IMR-90 (cell line): ENCODE measurements around the gene PANK4. TPM values are rescaled to one million over a fixed set of nuclear protein-coding genes. Genes with fewer than 3 reads are reported as not detected.

ENCODE experiments used
- ATAC-seq: fragments of 200-7000 bp; cut with Tn5 transposase; 2 replicates; pipeline ENCODE4 v1.9.1; 2020; ENCODE audit warnings: low read depth, mild to moderate bottlenecking, moderate library complexity
- BruUV-seq: library from RNA; stranded (reverse); fragments of 400-500 nt; replicated peaks from 2 replicates; lab custom pipeline; 2021; lab: Mats Ljungman, UMichigan
- CTCF ChIA-PET: fragments of 300-600 bp; formaldehyde crosslinking; extraction: SDS; loops from one replicate; lab custom pipeline; 2021; ENCODE audit warnings: antibody characterized with exemption; lab: Yijun Ruan, JAX
- POLR2A ChIA-PET: fragments of 300-600 bp; sonication (Branson Sonifier 250); formaldehyde crosslinking; loops from one replicate; lab custom pipeline; 2022; ENCODE audit warnings: antibody characterized with exemption; ENCODE audit not compliant: unreplicated experiment; lab: Charles Lee
- DNase-seq: peaks from one replicate; pipeline ENCODE4 v3.0.0; 2013
- H2AFZ ChIP-seq: replicated peaks from 2 replicates; pipeline ENCODE3; 2013; ENCODE audit warnings: low read length, mild to moderate bottlenecking; ENCODE audit not compliant: poor library complexity
- H2AK5ac ChIP-seq: 2 replicates; pipeline ENCODE4 v1.6.1; 2013; ENCODE audit warnings: low read depth, low read length, inconsistent platforms
- H2AK9ac ChIP-seq: replicated peaks from 2 replicates; pipeline ENCODE3; 2013; ENCODE audit warnings: mild to moderate bottlenecking, low read depth, low read length, moderate library complexity; ENCODE audit not compliant: poor library complexity
- H2BK120ac ChIP-seq: 2 replicates; pipeline ENCODE4 v1.6.1; 2013; ENCODE audit warnings: low read depth, low read length, inconsistent platforms
- H2BK15ac ChIP-seq: 3 replicates; pipeline ENCODE4 v1.6.1; 2013; ENCODE audit warnings: low read depth, low read length, inconsistent platforms
- H2BK20ac ChIP-seq: 2 replicates; pipeline ENCODE4 v1.6.1; 2013; ENCODE audit warnings: low read depth, mild to moderate bottlenecking, inconsistent platforms, low read length, moderate library complexity
- H2BK5ac ChIP-seq: 2 replicates; pipeline ENCODE4 v1.6.1; 2013; ENCODE audit warnings: mild to moderate bottlenecking, low read depth, low read length, inconsistent platforms; ENCODE audit not compliant: poor library complexity, severe bottlenecking
- H3K14ac ChIP-seq: replicated peaks from 2 replicates; pipeline ENCODE4 v1.6.1; 2013; ENCODE audit warnings: low read depth, low read length, inconsistent platforms
- H3K18ac ChIP-seq: 2 replicates; pipeline ENCODE4 v1.6.1; 2013; ENCODE audit warnings: low read depth, low read length, control low read depth
- H3K23ac ChIP-seq: 2 replicates; pipeline ENCODE4 v1.6.1; 2013; ENCODE audit warnings: low read depth, low read length, inconsistent platforms
- H3K27ac ChIP-seq: 2 replicates; pipeline ENCODE4 v1.5.1; 2013; ENCODE audit warnings: mild to moderate bottlenecking, control low read depth, low read length; ENCODE audit not compliant: insufficient read depth
- H3K27me3 ChIP-seq: 2 replicates; pipeline ENCODE4 v1.6.1; 2013; ENCODE audit warnings: low read length; ENCODE audit not compliant: control insufficient read depth, insufficient read depth
- H3K36me3 ChIP-seq: 2 replicates; pipeline ENCODE4 v1.6.1; 2013; ENCODE audit warnings: low read length, mixed read lengths; ENCODE audit not compliant: control insufficient read depth, insufficient read depth
- H3K4ac ChIP-seq: 2 replicates; pipeline ENCODE4 v1.6.1; 2013; ENCODE audit warnings: low read depth, low read length, inconsistent platforms
- H3K4me1 ChIP-seq: 2 replicates; pipeline ENCODE4 v1.6.1; 2013; ENCODE audit warnings: low read length, mixed read lengths; ENCODE audit not compliant: control insufficient read depth, insufficient read depth
- H3K4me2 ChIP-seq: 2 replicates; pipeline ENCODE4 v1.6.1; 2013; ENCODE audit warnings: low read depth, mild to moderate bottlenecking, control low read depth, low read length, moderate library complexity
- H3K4me3 ChIP-seq: 2 replicates; pipeline ENCODE4 v1.5.1; 2013; ENCODE audit warnings: low read depth, mild to moderate bottlenecking, control low read depth, low read length, moderate library complexity; ENCODE audit not compliant: insufficient read depth
- H3K56ac ChIP-seq: 2 replicates; pipeline ENCODE4 v1.6.1; 2013; ENCODE audit warnings: low read length, inconsistent platforms; ENCODE audit not compliant: insufficient read depth; ENCODE audit errors: extremely low read depth
- H3K79me1 ChIP-seq, 2 experiments: 2 replicates each; pipeline ENCODE4 v1.6.1; 2013; ENCODE audit warnings: low read length in 2 of 2, inconsistent platforms in 1 of 2, low read depth in 1 of 2
- H3K9ac ChIP-seq: 2 replicates; pipeline ENCODE4 v1.6.1; 2013; ENCODE audit warnings: low read depth, low read length, control low read depth
- H3K9me1 ChIP-seq: 2 replicates; pipeline ENCODE4 v1.6.1; 2013; ENCODE audit warnings: low read length, inconsistent platforms; ENCODE audit not compliant: insufficient read depth
- H3K9me3 ChIP-seq: 2 replicates; pipeline ENCODE4 v1.6.1; 2013; ENCODE audit warnings: low read length; ENCODE audit not compliant: control insufficient read depth, insufficient read depth
- H4K20me1 ChIP-seq: 2 replicates; pipeline ENCODE4 v1.6.1; 2013; ENCODE audit warnings: low read length, inconsistent platforms; ENCODE audit not compliant: insufficient read depth
- H4K5ac ChIP-seq: 2 replicates; pipeline ENCODE4 v1.6.1; 2013; ENCODE audit warnings: mild to moderate bottlenecking, low read depth, low read length, control low read depth
- H4K8ac ChIP-seq, 2 experiments: 2 replicates each; pipeline ENCODE4 v1.6.1; 2013; ENCODE audit warnings: low read depth in 2 of 2, low read length in 2 of 2, control low read depth in 1 of 2, inconsistent platforms in 1 of 2
- H4K91ac ChIP-seq: 2 replicates; pipeline ENCODE4 v1.6.1; 2013; ENCODE audit warnings: low read depth, low read length, inconsistent platforms; ENCODE audit not compliant: insufficient read depth
- BHLHE40 ChIP-seq: fragments of 150-350 bp; IDR thresholded peaks from 2 replicates; pipeline ENCODE4 v1.6.1; 2016; ENCODE audit warnings: mild to moderate bottlenecking, low read depth, low read length
- CEBPB ChIP-seq: IDR thresholded peaks from 2 replicates; pipeline ENCODE4 v1.6.1; 2012; ENCODE audit warnings: low read depth, low read length, improper control_type of control experiment
- CTCF ChIP-seq: conservative IDR thresholded peaks from 2 replicates; pipeline ENCODE4 v1.5.1; 2012; ENCODE audit warnings: mild to moderate bottlenecking, low read depth, low read length, improper control_type of control experiment
- ELK1 ChIP-seq: fragments of 150-350 bp; IDR thresholded peaks from 2 replicates; pipeline ENCODE4 v1.6.1; 2016; ENCODE audit warnings: low read depth, mild to moderate bottlenecking, low read length, moderate library complexity, borderline replicate concordance
- FOS ChIP-seq: fragments of 150-350 bp; IDR thresholded peaks from 2 replicates; pipeline ENCODE4 v1.6.1; 2016; ENCODE audit warnings: low read depth, low read length
- MAFK ChIP-seq: IDR thresholded peaks from 2 replicates; pipeline ENCODE4 v1.6.1; 2012; ENCODE audit warnings: low read depth, low read length, improper control_type of control experiment
- POLR2A ChIP-seq: IDR thresholded peaks from 2 replicates; pipeline ENCODE4 v1.6.1; 2012; ENCODE audit warnings: mild to moderate bottlenecking, low read depth, low read length
- RFX5 ChIP-seq: IDR thresholded peaks from 2 replicates; pipeline ENCODE4 v1.8.0; 2012; ENCODE audit warnings: low read depth, mild to moderate bottlenecking, low read length, moderate library complexity
- SMC3 ChIP-seq: fragments of 150-350 bp; IDR thresholded peaks from 2 replicates; pipeline ENCODE4 v1.6.1; 2016; ENCODE audit warnings: low read depth, mild to moderate bottlenecking, antibody characterized with exemption, low read length, moderate library complexity
- USF2 ChIP-seq: fragments of 150-350 bp; IDR thresholded peaks from 2 replicates; pipeline ENCODE4 v1.6.1; 2017; ENCODE audit warnings: mild to moderate bottlenecking, antibody characterized with exemption, low read length, low read depth
- WGBS, 2 experiments: methylation state at CpG; one replicate each; pipeline versions ENCODE4 v1.1.5 to v1.1.7; 2013; ENCODE audit warnings: missing lambda C conversion rate in 2 of 2; ENCODE audit not compliant: insufficient read length in 1 of 2; ENCODE audit errors: extremely low coverage in 2 of 2; 5-methylcytosine and 5-hydroxymethylcytosine counted together
- dilution Hi-C: fragments of 300-500 bp; cut with HindIII; formaldehyde crosslinking; loops from one replicate; pipeline ENCODE4 v1.14.3; 2018; ENCODE audit warnings: low sequenced_read_pairs; ENCODE audit not compliant: unreplicated experiment
- in situ Hi-C: fragments of 300-500 bp; cut with MboI; formaldehyde crosslinking; loops from 3 replicates; pipeline ENCODE4 v1.14.3; 2019; ENCODE audit warnings: low sequenced_read_pairs, inconsistent platforms, mixed read lengths
- intact Hi-C: fragments of 100-400 bp; cut with micrococcal nuclease; formaldehyde crosslinking; loops from 2 replicates; pipeline ENCODE4 v1.10.0; 2022
- polyA plus RNA-seq, 3 experiments: library from polyadenylated mRNA; depleted of rRNA; stranded (reverse); fragments of >200 nt; gene quantifications; 2 replicates each; pipeline ENCODE4 v1.2.3, GENCODE V29; 2012; ENCODE audit warnings: low replicate concordance in 1 of 3
- total RNA-seq: library from RNA; depleted of rRNA; stranded (reverse); fragments of >200 nt; gene quantifications from 2 replicates; pipeline ENCODE4 v1.2.3, GENCODE V29; 2012

PANK4 gene
- total and polyA plus RNA-seq, 2 of the 4 experiments (the other 2 are of a cell fraction) = 14.0 to 18.5 TPM

GRCh38 chr1:2471159-2471471, 55.3 kb downstream of the PANK4 start:
- Histone ChIP-seq H2AK5ac (no peak overlapping the region), H3K9ac (no peak overlapping the region), H3K4ac (no peak overlapping the region), H3K56ac (no peak overlapping the region), H4K5ac (no peak overlapping the region), H2BK120ac (no peak overlapping the region), H3K36me3 (no peaks in the 10 kb centered on the region), H2AFZ (no peak overlapping the region), H3K4me1 (no peaks in the 10 kb centered on the region), H2BK20ac (no peak overlapping the region), H3K9me1 (no peaks in the 10 kb centered on the region), H4K91ac (no peak overlapping the region), H3K9me3 (no peaks in the 10 kb centered on the region), H3K4me3 (no peak overlapping the region), H3K23ac (no peak overlapping the region), H3K27ac (no peak overlapping the region), H3K4me2 (no peak overlapping the region), H2AK9ac (no peak overlapping the region), H3K27me3 (peaks cover 36% of the 10 kb centered on the region; the same call in 1 of the 2 replicates), H2BK15ac (no peak overlapping the region), H3K18ac (no peak overlapping the region), H4K20me1 (no peaks in the 10 kb centered on the region), H3K79me1 (no peaks in the 10 kb centered on the region), H3K14ac (no peak overlapping the region), H4K8ac (no peak overlapping the region), H2BK5ac (no peak overlapping the region)
- intact Hi-C loops (no loop called here), dilution Hi-C loops (no loop called here), in situ Hi-C loops (no loop called here)
- ATAC-seq (no peak), DNase-seq (no peak)
- no TSS peak for BruUV-seq
- CTCF ChIA-PET = interaction anchor here (1.3 kb wide), 1 partner anchor 10 kb away, joined by 3 read pairs; no protein-coding TSS in a partner anchor
- POLR2A ChIA-PET = no interaction called here
- no peak for TF ChIP-seq RFX5
- no peak for TF ChIP-seq SMC3
- no peak for TF ChIP-seq CEBPB
- TF ChIP-seq ELK1 = no peak
- no peak for TF ChIP-seq BHLHE40
- TF ChIP-seq FOS = no peak
- no peak for TF ChIP-seq CTCF
- TF ChIP-seq USF2 = no peak
- no peak for TF ChIP-seq POLR2A
- TF ChIP-seq MAFK = no peak
- 78% methylated on average over 5 of the region's 7 CpGs; no CpG with 5 or more reads in 1 of the 2 experiments for WGBS, 2 experiments
